ENCODE data around the gene NDUFB4.
A peak's percentile ranks its signal among the peaks of the same experiment; 100 is the strongest.

GRCh38 chr3:120554812-120555606, 41.1 kb upstream of the NDUFB4 start:
- TF ChIP-seq, protein P1, sequence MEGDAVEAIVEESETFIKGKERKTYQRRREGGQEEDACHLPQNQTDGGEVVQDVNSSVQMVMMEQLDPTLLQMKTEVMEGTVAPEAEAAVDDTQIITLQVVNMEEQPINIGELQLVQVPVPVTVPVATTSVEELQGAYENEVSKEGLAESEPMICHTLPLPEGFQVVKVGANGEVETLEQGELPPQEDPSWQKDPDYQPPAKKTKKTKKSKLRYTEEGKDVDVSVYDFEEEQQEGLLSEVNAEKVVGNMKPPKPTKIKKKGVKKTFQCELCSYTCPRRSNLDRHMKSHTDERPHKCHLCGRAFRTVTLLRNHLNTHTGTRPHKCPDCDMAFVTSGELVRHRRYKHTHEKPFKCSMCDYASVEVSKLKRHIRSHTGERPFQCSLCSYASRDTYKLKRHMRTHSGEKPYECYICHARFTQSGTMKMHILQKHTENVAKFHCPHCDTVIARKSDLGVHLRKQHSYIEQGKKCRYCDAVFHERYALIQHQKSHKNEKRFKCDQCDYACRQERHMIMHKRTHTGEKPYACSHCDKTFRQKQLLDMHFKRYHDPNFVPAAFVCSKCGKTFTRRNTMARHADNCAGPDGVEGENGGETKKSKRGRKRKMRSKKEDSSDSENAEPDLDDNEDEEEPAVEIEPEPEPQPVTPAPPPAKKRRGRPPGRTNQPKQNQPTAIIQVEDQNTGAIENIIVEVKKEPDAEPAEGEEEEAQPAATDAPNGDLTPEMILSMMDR (IDR thresholded peaks at IDR 0.05) = no peak
- TF ChIP-seq POLR2A (IDR thresholded peaks at IDR 0.05) = peak; percentile 15

Measured in right lobe of liver (tissue), 4 donors.